ENCODE results near the gene KCNQ1.

The KCNQ1 gene

DNA sequence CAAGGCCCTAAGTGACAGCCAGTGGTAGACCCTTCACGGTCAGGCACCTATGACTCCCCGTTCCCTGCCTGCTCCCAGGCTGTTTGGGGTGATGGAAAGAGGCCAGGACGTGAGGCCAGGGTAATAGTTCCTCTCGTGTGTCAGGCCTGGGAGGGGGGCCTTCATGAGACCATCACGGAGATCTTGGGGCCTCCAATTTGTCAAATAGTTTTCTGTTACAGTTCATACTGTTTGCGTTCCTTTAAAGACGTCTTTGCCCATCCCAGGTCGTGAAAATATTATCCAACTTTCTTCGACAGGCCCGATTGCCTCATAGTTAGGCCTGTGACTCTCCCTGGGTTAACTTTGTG, 317.2 kb downstream of the KCNQ1 start:
- TF ChIP-seq, protein P1, sequence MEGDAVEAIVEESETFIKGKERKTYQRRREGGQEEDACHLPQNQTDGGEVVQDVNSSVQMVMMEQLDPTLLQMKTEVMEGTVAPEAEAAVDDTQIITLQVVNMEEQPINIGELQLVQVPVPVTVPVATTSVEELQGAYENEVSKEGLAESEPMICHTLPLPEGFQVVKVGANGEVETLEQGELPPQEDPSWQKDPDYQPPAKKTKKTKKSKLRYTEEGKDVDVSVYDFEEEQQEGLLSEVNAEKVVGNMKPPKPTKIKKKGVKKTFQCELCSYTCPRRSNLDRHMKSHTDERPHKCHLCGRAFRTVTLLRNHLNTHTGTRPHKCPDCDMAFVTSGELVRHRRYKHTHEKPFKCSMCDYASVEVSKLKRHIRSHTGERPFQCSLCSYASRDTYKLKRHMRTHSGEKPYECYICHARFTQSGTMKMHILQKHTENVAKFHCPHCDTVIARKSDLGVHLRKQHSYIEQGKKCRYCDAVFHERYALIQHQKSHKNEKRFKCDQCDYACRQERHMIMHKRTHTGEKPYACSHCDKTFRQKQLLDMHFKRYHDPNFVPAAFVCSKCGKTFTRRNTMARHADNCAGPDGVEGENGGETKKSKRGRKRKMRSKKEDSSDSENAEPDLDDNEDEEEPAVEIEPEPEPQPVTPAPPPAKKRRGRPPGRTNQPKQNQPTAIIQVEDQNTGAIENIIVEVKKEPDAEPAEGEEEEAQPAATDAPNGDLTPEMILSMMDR (IDR thresholded peaks at IDR 0.05; ENCODE audit: insufficient read depth, missing control alignments): no peak
- DNase-seq (ENCODE audit: insufficient read length, low spot score) (no peak), FAIRE-seq (no peak)

DNA sequence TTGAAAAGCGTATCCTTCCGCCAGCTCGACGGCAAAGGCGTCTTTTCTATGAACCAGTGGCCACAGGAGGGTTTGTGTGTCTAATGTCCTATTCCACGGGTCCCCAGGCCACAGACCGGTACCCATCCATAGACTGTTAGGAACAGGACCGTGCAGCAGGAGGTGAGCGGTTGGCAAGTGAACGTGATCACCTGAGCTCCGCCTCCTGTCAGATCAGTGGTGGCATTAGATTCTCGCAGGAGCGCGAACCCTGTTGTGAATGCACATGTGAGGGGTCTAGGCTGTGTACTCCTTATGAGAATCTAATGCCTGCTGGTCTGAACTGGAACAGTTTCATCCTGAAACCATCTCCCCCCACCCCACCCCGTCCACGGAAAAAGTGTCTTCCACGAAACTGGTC, 317.6 kb downstream of the KCNQ1 start:
- no peak for DNase-seq (ENCODE audit: insufficient read length, low spot score)
- FAIRE-seq: no peak
- TF ChIP-seq, protein P1 (IDR thresholded peaks at IDR 0.05; ENCODE audit: insufficient read depth, missing control alignments): no peak

DNA sequence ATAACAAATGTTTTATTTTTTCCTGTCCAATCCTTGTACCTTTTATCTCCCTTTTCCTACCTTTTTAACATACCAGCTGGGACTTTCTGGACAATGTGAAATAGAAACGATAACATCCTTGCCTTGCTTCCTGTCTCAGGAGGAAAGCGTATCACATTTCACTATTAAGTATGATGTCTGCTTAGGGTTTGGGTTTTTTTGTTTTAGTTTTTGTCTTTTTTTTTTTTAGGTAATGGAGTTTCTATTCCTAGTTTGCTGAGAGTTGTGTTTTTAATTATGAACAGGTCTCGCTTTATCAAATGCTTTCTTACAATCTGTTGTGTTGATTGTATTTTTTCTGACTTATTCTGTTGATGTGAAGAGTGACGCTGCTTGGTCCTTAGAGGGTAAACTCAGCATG, 319.2 kb downstream of the KCNQ1 start:
- TF ChIP-seq, protein P1 (IDR thresholded peaks at IDR 0.05; ENCODE audit: insufficient read depth, missing control alignments): no peak
- DNase-seq (ENCODE audit: insufficient read length, low spot score) (no peak), FAIRE-seq (no peak)

DNA sequence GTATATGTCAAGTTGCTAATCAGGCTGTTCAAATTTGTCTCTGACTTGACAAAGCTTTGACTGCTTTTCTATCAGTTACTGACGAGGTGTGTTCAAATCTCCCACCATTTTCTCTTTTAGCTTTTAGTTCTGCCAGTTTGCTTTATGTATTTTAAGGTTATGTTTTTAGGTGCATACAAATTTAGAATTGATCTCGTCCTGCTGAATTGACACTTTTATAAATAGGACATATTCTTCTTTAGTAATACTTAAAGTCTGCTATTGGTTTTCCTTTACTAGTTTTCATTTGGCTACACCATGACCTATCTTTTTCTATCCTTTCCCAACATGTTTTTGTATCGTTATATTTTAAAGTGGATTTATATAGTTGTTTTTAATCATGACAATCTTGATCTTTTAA, 320.7 kb downstream of the KCNQ1 start:
- no peak for FAIRE-seq
- TF ChIP-seq, protein P1 (IDR thresholded peaks at IDR 0.05; ENCODE audit: insufficient read depth, missing control alignments): no peak
- DNase-seq (ENCODE audit: insufficient read length, low spot score): no peak

DNA sequence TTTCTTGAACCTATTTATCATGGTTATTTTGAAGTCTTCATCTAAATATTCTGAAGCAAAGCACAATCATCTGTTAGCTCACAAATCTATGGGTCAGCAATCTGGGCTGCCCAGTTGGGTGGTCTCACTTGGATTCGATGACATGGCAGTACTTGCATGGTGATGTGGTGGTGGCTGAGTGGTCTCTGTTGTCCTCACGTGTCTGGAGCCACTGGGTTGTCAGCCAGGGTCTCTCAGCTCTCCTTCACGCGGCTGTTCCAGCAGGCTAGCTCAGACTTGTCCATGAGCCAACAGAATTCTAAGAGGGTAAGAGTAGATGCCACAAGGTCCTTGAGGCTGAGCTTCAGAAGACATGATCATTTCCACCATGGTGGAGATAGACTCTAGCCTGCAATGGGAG, 321.4 kb downstream of the KCNQ1 start:
- DNase-seq (ENCODE audit: insufficient read length, low spot score) (no peak), FAIRE-seq (no peak)
- TF ChIP-seq, protein P1 (IDR thresholded peaks at IDR 0.05; ENCODE audit: insufficient read depth, missing control alignments): no peak

DNA sequence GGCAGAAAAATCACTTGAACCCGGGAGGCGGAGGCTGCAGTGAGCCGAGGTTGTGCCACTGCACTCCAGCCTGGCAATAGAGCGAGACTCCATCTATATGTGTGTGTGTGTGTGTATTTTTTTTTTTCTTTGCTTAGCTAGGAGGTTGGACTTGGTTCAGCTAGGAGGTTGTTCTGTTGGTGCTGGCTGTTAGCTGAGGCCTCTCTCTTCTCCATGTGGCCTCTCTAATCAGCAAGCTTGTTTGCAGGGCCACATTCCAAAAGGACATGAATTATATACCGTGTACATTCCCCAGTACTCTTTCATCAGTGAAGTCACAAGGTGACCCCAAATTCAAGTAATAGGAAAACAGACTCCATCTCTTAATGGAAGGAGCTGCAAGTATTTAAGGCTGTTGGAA, 322.3 kb downstream of the KCNQ1 start:
- no peak for DNase-seq (ENCODE audit: insufficient read length, low spot score)
- no peak for FAIRE-seq
- TF ChIP-seq, protein P1 (IDR thresholded peaks at IDR 0.05; ENCODE audit: insufficient read depth, missing control alignments): no peak

DNA sequence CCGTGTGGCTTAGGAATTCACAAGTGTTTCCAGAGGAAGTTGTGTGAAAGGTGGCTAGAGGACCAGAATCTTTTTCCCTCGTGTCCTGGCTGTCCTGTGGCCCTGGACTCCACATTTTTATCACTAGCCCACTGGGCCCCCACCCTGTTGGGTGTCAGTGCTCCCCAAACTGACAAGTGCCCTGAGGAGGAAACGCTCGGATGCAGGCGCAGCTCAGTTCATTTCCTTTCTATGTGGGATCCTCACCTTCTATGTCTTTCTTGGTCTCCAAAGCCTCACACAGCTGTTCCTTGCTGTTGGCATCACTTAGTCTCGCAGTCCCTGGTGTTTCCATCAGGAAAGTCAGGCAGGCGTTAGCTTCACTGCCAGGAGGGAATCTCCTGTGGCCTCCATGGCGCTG, 323.0 kb downstream of the KCNQ1 start:
- DNase-seq (ENCODE audit: insufficient read length, low spot score) (no peak), FAIRE-seq (no peak)
- TF ChIP-seq, protein P1 (IDR thresholded peaks at IDR 0.05; ENCODE audit: insufficient read depth, missing control alignments): no peak
